GM12878 (cell line): ENCODE results near the gene ING4. TPM values are rescaled to one million over a fixed set of nuclear protein-coding genes. Genes with fewer than 3 reads are reported as not detected.
A peak's percentile ranks its signal among the peaks of the same experiment; 100 is the strongest.

Experiments used
- ATAC-seq: fragments of 200-7000 bp; cut with Tn5 transposase; 3 replicates; pipeline ENCODE4 v1.9.1; 2020; ENCODE audit warnings: mild to moderate bottlenecking, moderate library complexity
- BruUV-seq: library from RNA; stranded (reverse); fragments of 400-500 nt; replicated peaks from 2 replicates; lab custom pipeline; 2021; lab: Mats Ljungman, UMichigan
- CTCF ChIA-PET: fragments of 300-600 bp; sonication (Branson Sonifier 250); formaldehyde crosslinking; extraction: SDS; loops from one replicate; lab custom pipeline; 2021; ENCODE audit warnings: inconsistent platforms; lab: Yijun Ruan, JAX
- POLR2A ChIA-PET: fragments of 350-600 bp; formaldehyde crosslinking; extraction: SDS; loops from one replicate; lab custom pipeline; 2021; ENCODE audit warnings: inconsistent platforms; lab: Charles Lee
- RAD21 ChIA-PET: fragments of 300-600 bp; sonication (Branson Sonifier 250); formaldehyde crosslinking; loops from one replicate; lab custom pipeline; 2023; ENCODE audit warnings: antibody characterized with exemption; ENCODE audit not compliant: unreplicated experiment; lab: Charles Lee
- SMC1A ChIA-PET: fragments of 300-600 bp; sonication (Branson Sonifier 250); formaldehyde crosslinking; loops from one replicate; lab custom pipeline; 2023; ENCODE audit not compliant: unreplicated experiment, uncharacterized antibody; lab: Charles Lee
- DNase-seq: peaks from one replicate; pipeline ENCODE4 v3.0.0-alpha.2; 2011; ENCODE audit warnings: low read depth, low spot score
- FAIRE-seq: peaks from 3 replicates; lab custom pipeline; 2011; peaks lifted over from hg19 to GRCh38; lab: Jason Lieb, UNC
- H2AFZ ChIP-seq: 2 replicates; pipeline ENCODE4 v1.6.0; 2011; ENCODE audit warnings: low read depth, low read length, control low read depth; ENCODE audit not compliant: control insufficient read depth
- H3K27ac ChIP-seq: 2 replicates; pipeline ENCODE4 v1.5.1; 2011; ENCODE audit warnings: control low read depth; ENCODE audit not compliant: control insufficient read depth, insufficient read depth
- H3K27me3 ChIP-seq, 2 experiments: replicated peaks in 1 of 2; 2 replicates each; pipeline versions ENCODE4 v1.6.0 to v1.6.1; 2011; ENCODE audit warnings: low read length in 1 of 2; ENCODE audit not compliant: control insufficient read depth in 2 of 2, insufficient read depth in 2 of 2
- H3K36me3 ChIP-seq, 2 experiments: 2 replicates each; pipeline ENCODE4 v1.5.1; 2011; ENCODE audit warnings: low read length in 1 of 2; ENCODE audit not compliant: control insufficient read depth in 2 of 2, insufficient read depth in 2 of 2
- H3K4me1 ChIP-seq: 2 replicates; pipeline ENCODE4 v1.6.1; 2011; ENCODE audit warnings: mild to moderate bottlenecking, low read length, moderate library complexity, mixed read lengths; ENCODE audit not compliant: control insufficient read depth, insufficient read depth
- H3K4me2 ChIP-seq: 2 replicates; pipeline ENCODE4 v1.6.0; 2011; ENCODE audit warnings: control low read depth; ENCODE audit not compliant: control insufficient read depth, insufficient read depth
- H3K4me3 ChIP-seq: fragments of 200-600 bp; sonication (generic); 2 replicates; pipeline ENCODE4 v1.5.1; 2016
- H3K79me2 ChIP-seq: 2 replicates; pipeline ENCODE4 v1.6.0; 2011; ENCODE audit warnings: low read length; ENCODE audit not compliant: control insufficient read depth, insufficient read depth
- H3K9ac ChIP-seq: 2 replicates; pipeline ENCODE4 v1.8.0; 2011; ENCODE audit warnings: low read length, control low read depth, mixed read lengths; ENCODE audit not compliant: control insufficient read depth, insufficient read depth
- H3K9me3 ChIP-seq: replicated peaks from 3 replicates; pipeline ENCODE4 v1.5.1; 2011; ENCODE audit warnings: mild to moderate bottlenecking, low read length; ENCODE audit not compliant: control insufficient read depth, insufficient read depth
- H4K20me1 ChIP-seq: 2 replicates; pipeline ENCODE4 v1.6.0; 2011; ENCODE audit not compliant: control insufficient read depth, insufficient read depth
- E2F8 ChIP-seq: fragments of 450-650 bp; IDR thresholded peaks from 2 replicates; pipeline ENCODE4 v1.6.1; 2018; ENCODE audit warnings: mild to moderate bottlenecking, low read depth, moderate library complexity; ENCODE audit not compliant: partially characterized antibody
- MEF2B ChIP-seq: fragments of 450-650 bp; IDR thresholded peaks from 2 replicates; pipeline ENCODE4 v1.6.1; 2018; ENCODE audit warnings: mild to moderate bottlenecking, moderate library complexity; ENCODE audit not compliant: partially characterized antibody, poor library complexity, severe bottlenecking
- WGBS: methylation state at CpG from one replicate; pipeline ENCODE4 v1.1.6; 2016; ENCODE audit warnings: low lambda C conversion rate; ENCODE audit not compliant: insufficient replicate concordance, insufficient coverage; ENCODE audit errors: missing lambda C conversion rate; 5-methylcytosine and 5-hydroxymethylcytosine counted together
- in situ Hi-C: fragments of 300-500 bp; cut with MboI; formaldehyde crosslinking; loops from 9 replicates; pipeline ENCODE4 v1.14.3; 2018; ENCODE audit warnings: mixed read lengths
- intact Hi-C: fragments of 100-400 bp; cut with micrococcal nuclease; formaldehyde crosslinking; loops from one replicate; pipeline ENCODE4 v1.14.2; 2022; ENCODE audit not compliant: unreplicated experiment
- polyA plus RNA-seq, 11 experiments: library from polyadenylated mRNA; depleted of rRNA in 4 of 11; unstranded in 6 of 11; stranded (reverse) in 5 of 11; fragments of >200 nt; fragmentation: Nextera tagmentation in 4 of 11; fragmentation: Illumina TruSeq in 1 of 11; extraction: Ambion mirVana in 4 of 11; extraction: Trizol in 1 of 11; gene quantifications; 1 replicate in 1 of 11; 2 replicates in 10 of 11; pipeline versions ENCODE4 v1.2.1 to v1.2.3, GENCODE V29; 2011 to 2016; ENCODE audit warnings: inconsistent platforms in 2 of 11, missing spikeins in 2 of 11, low read depth in 1 of 11
- total RNA-seq, 4 experiments: library from RNA; depleted of rRNA in 3 of 4; stranded (reverse); fragments of >200 nt in 3 of 4; fragmentation: Illumina TruSeq in 1 of 4; extraction: Trizol in 1 of 4; gene quantifications; 2 replicates each; pipeline versions ENCODE4 v1.2.1 to v1.2.3, GENCODE V29; 2013 to 2021

Gene ING4
- total and polyA plus RNA-seq, 10 of the 15 experiments (the other 5 are each of a cell fraction or from before 2014, with no cell fraction given), result 7.2 to 53.9 (median 21.8) TPM

GRCh38 chr12:6695313-6696045, 32.6 kb upstream of the ING4 start:
- no TSS peak for BruUV-seq
- no peak overlapping the region for H3K9ac ChIP-seq
- RAD21 ChIA-PET, result interaction anchor here (0.6 to 2.0 kb wide), 4 partner anchors 29 to 128 kb away, joined by 3 to 6 read pairs (median 4); partner anchors contain the start of gene COPS7A
- ATAC-seq (peak; percentile 32), FAIRE-seq (no peak), DNase-seq (no peak)
- SMC1A ChIA-PET, result interaction anchor here (0.7 to 3.9 kb wide), 3 partner anchors 28 to 92 kb away, joined by 4 to 16 read pairs (median 5); partner anchors contain the start of gene COPS7A
- in situ Hi-C loops (no loop called here), intact Hi-C loops (no loop called here)
- no peaks in the 10 kb centered on the region for H3K9me3 ChIP-seq
- CTCF ChIA-PET, result interaction anchor here (0.8 to 1.9 kb wide), 10 partner anchors 10 to 125 kb away, joined by 3 to 7 read pairs (median 3); partner anchors contain the start of gene MLF2
- no peak overlapping the region for H3K4me3 ChIP-seq
- POLR2A ChIA-PET, result no interaction called here
- H2AFZ ChIP-seq, result no peak overlapping the region
- H3K36me3 ChIP-seq, result no peaks in the 10 kb centered on the region
- H3K79me2 ChIP-seq, result no peaks in the 10 kb centered on the region
- H3K27ac ChIP-seq, result no peak overlapping the region
- H3K4me2 ChIP-seq, result no peak overlapping the region
- peaks cover 2 to 3% of the 10 kb centered on the region in 2 experiments; a peak in 2 of 4 replicates for H3K27me3 ChIP-seq
- 30% methylated on average over 11 of the region's 11 CpGs for WGBS
- no peaks in the 10 kb centered on the region for H4K20me1 ChIP-seq
- TF ChIP-seq MEF2B (peak; percentile 65), E2F8 (no peak)
- H3K4me1 ChIP-seq, result peaks cover 12% of the 10 kb centered on the region
